Testis (tissue), 2 donors: ENCODE data around the gene SLC15A4.

ENCODE experiments used
- POLR2A ChIP-seq: fragments of 450-650 bp; IDR thresholded peaks from one replicate; pipeline ENCODE4 v1.6.1; 2017; ENCODE audit warnings: antibody characterized with exemption, mild to moderate bottlenecking, moderate library complexity
- TF ChIP-seq, protein P1 (sequence below), 3 experiments: fragments of 450-650 bp in 2 of 3; fragments of 200-600 bp in 1 of 3; sonication (generic) in 1 of 3; IDR thresholded peaks; one replicate each; pipeline ENCODE4 v1.5.1; 2016 to 2019; ENCODE audit warnings: antibody characterized with exemption in 3 of 3, mild to moderate bottlenecking in 2 of 3, moderate library complexity in 1 of 3

DNA sequence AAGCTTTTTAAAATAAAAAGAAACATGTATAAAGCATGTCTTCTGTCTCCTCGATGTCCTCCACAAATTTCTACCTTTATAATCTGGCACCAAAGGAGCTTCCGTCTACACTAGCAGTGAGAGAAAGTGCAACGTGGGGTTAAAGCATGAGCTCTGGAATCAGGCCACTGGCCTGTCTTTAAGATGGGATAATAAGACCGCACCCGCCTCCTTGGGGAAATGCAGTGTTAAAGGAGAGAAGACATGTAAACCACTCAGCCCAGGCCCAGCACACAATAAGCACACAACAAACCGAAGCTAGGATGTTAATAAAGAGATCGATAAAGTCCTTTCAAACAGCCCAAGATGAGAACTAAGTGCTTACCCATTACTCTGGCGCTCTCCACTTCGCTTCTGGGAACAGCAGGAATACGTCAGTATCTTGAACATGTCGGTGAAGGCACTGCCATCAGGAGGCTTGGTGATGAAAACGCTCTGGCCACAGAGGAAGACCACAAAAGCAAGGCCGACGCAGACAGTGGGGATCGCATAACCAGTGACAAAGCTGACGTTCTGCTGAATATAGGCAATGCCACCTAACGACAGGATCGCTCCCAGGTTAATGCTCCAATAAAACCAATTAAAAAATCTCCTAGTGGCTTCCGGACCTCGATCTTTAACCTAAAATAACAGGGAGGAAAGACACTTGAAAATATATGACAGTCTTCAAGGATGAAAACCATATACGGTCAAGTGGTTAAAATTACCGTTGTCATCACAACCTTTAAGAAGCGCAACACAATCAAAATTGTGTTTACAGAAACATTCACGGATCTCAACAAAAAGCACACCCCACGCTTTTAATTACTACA, 9.1 kb downstream of the SLC15A4 start:
- TF ChIP-seq, protein P1, sequence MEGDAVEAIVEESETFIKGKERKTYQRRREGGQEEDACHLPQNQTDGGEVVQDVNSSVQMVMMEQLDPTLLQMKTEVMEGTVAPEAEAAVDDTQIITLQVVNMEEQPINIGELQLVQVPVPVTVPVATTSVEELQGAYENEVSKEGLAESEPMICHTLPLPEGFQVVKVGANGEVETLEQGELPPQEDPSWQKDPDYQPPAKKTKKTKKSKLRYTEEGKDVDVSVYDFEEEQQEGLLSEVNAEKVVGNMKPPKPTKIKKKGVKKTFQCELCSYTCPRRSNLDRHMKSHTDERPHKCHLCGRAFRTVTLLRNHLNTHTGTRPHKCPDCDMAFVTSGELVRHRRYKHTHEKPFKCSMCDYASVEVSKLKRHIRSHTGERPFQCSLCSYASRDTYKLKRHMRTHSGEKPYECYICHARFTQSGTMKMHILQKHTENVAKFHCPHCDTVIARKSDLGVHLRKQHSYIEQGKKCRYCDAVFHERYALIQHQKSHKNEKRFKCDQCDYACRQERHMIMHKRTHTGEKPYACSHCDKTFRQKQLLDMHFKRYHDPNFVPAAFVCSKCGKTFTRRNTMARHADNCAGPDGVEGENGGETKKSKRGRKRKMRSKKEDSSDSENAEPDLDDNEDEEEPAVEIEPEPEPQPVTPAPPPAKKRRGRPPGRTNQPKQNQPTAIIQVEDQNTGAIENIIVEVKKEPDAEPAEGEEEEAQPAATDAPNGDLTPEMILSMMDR (IDR thresholded peaks at IDR 0.05) = no peak
- no peak for TF ChIP-seq POLR2A
